Neuronal stem cell (in vitro differentiated cells): ENCODE data around the gene PRR33.

ENCODE experiments used
- DNase-seq: peaks from one replicate; pipeline ENCODE4 v3.0.0-alpha.2; 2013; ENCODE audit warnings: low spot score
- H2AFZ ChIP-seq: one replicate; pipeline ENCODE4 v1.6.1; 2013; ENCODE audit warnings: mild to moderate bottlenecking, low read length, inconsistent platforms
- H2AK5ac ChIP-seq: 2 replicates; pipeline ENCODE4 v1.6.1; 2013; ENCODE audit warnings: low read depth, mild to moderate bottlenecking, inconsistent platforms, low read length, moderate library complexity, mixed read lengths
- H2BK120ac ChIP-seq: 2 replicates; pipeline ENCODE4 v1.6.1; 2013; ENCODE audit warnings: low read depth, mild to moderate bottlenecking, inconsistent platforms, low read length, moderate library complexity, mixed read lengths
- H2BK12ac ChIP-seq: one replicate; pipeline ENCODE4 v1.6.1; 2013; ENCODE audit warnings: low read length, inconsistent platforms
- H2BK15ac ChIP-seq: 2 replicates; pipeline ENCODE4 v1.6.1; 2013; ENCODE audit warnings: mild to moderate bottlenecking, low read length, inconsistent platforms, mixed read lengths
- H2BK5ac ChIP-seq: one replicate; pipeline ENCODE4 v1.6.1; 2013; ENCODE audit warnings: inconsistent platforms, mild to moderate bottlenecking, low read length, moderate library complexity
- H3K14ac ChIP-seq: one replicate; pipeline ENCODE4 v1.6.1; 2013; ENCODE audit warnings: low read length, inconsistent platforms
- H3K18ac ChIP-seq: 2 replicates; pipeline ENCODE4 v1.6.1; 2013; ENCODE audit warnings: low read length, inconsistent platforms
- H3K23ac ChIP-seq: 2 replicates; pipeline ENCODE4 v1.6.1; 2013; ENCODE audit warnings: low read depth, mild to moderate bottlenecking, mixed read lengths, low read length, inconsistent platforms; ENCODE audit not compliant: poor library complexity
- H3K27ac ChIP-seq: replicated peaks from 3 replicates; pipeline ENCODE4 v1.5.1; 2013; ENCODE audit warnings: low read length, inconsistent platforms
- H3K27me3 ChIP-seq, 3 experiments: 2 replicates each; pipeline ENCODE4 v1.6.1; 2013; ENCODE audit warnings: low read length in 3 of 3, mild to moderate bottlenecking in 2 of 3, inconsistent platforms in 1 of 3, low read depth in 1 of 3, mixed read lengths in 1 of 3, moderate library complexity in 1 of 3; ENCODE audit not compliant: control insufficient read depth in 3 of 3, insufficient read depth in 3 of 3
- H3K36me3 ChIP-seq, 2 donors: replicated peaks in 1 of 2; 2 replicates each; pipeline ENCODE4 v1.6.1; 2013; ENCODE audit warnings: low read length in 2 of 2; ENCODE audit not compliant: control insufficient read depth in 2 of 2, insufficient read depth in 2 of 2
- H3K4ac ChIP-seq: 2 replicates; pipeline ENCODE4 v1.6.1; 2013; ENCODE audit warnings: inconsistent platforms, mild to moderate bottlenecking, low read length, moderate library complexity
- H3K4me1 ChIP-seq, 2 donors: 1 replicate in 1 of 2; 2 replicates in 1 of 2; pipeline ENCODE4 v1.6.1; 2013; ENCODE audit warnings: low read length in 2 of 2, low read depth in 1 of 2; ENCODE audit not compliant: control insufficient read depth in 2 of 2, insufficient read depth in 1 of 2
- H3K4me2 ChIP-seq: one replicate; pipeline ENCODE4 v1.6.1; 2013; ENCODE audit warnings: mild to moderate bottlenecking, low read length, inconsistent platforms; ENCODE audit not compliant: insufficient read depth, poor library complexity, severe bottlenecking
- H3K4me3 ChIP-seq, 2 donors: 2 replicates each; pipeline ENCODE4 v1.5.1; 2013; ENCODE audit warnings: low read length in 2 of 2, mild to moderate bottlenecking in 2 of 2, inconsistent platforms in 1 of 2, moderate library complexity in 1 of 2
- H3K79me1 ChIP-seq: one replicate; pipeline ENCODE4 v1.6.1; 2013; ENCODE audit warnings: low read depth, mild to moderate bottlenecking, inconsistent platforms, low read length, moderate library complexity
- H3K9ac ChIP-seq: one replicate; pipeline ENCODE4 v1.6.1; 2013; ENCODE audit warnings: mild to moderate bottlenecking, low read depth, low read length, inconsistent platforms; ENCODE audit not compliant: poor library complexity
- H3K9me3 ChIP-seq, 2 donors: replicated peaks in 1 of 2; 2 replicates each; pipeline versions ENCODE3 to v1.6.1; 2013; ENCODE audit warnings: low read length in 2 of 2, mild to moderate bottlenecking in 2 of 2, inconsistent platforms in 1 of 2, low read depth in 1 of 2, mixed read lengths in 1 of 2, moderate library complexity in 1 of 2; ENCODE audit not compliant: control insufficient read depth in 2 of 2, insufficient read depth in 1 of 2
- H4K8ac ChIP-seq: one replicate; pipeline ENCODE4 v1.6.1; 2013; ENCODE audit warnings: low read depth, mild to moderate bottlenecking, inconsistent platforms, low read length, moderate library complexity
- H4K91ac ChIP-seq: one replicate; pipeline ENCODE4 v1.6.1; 2013; ENCODE audit warnings: low read length, low read depth, mild to moderate bottlenecking, inconsistent platforms; ENCODE audit not compliant: poor library complexity
- WGBS, 2 donors: extraction: QIAGEN DNeasy Blood & Tissue Kit; methylation state at CpG; one replicate each; pipeline ENCODE4 v1.1.7; 2013; ENCODE audit warnings: missing lambda C conversion rate in 2 of 2, mixed read lengths in 1 of 2; ENCODE audit not compliant: insufficient read length in 2 of 2, insufficient replicate concordance in 1 of 2; ENCODE audit errors: extremely low coverage in 2 of 2; 5-methylcytosine and 5-hydroxymethylcytosine counted together

Gene PRR33

DNA sequence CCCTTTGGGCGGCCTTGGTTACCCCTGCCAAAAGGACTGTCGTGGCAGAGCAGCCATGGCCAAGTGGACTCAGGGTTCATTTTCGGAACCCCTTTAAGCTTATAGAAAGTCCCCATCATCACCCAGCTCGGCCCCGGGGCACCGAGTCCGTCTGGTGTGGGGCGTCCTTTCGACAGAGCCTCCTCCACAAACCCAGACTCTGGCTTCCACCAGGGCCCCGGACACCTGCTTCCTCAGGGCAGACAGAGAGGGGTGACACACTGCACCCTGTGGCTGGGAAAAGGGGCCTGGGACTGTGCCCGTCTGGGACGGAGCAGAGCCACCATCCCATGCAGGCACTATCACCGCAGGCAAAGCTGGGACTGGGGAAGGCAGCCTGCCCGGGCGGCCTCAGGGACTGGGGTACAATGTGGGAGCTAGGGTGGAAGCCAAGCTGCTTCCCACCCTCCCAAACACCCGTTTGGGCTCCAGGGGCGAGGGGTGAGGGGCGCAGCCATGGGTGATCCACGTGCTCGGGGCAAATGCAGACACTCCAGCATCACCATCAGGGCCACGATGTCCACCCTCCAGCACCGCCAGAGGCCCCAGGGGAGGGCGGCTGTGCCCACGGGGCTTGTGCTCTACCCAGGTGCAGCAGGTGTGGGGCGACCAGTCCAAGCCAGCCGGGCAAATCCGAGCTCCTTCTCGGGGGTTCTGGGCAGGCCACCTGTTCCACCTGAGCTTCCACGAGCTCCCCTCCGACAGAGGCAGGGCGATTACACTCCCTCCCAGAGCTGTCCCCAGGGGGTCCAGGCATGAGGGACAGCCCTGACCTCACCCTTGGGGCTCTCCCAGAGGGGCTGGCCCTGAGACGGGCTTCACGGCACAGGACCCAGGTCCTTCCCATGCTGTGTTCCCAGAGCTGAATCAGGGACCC is 43.7 kb upstream of the PRR33 start:
- Histone ChIP-seq H3K9ac (no peak overlapping the region), H2BK12ac (no peak overlapping the region), H3K23ac (peak overlapping the region; percentile 85), H2BK120ac (no peak overlapping the region), H3K14ac (peak overlapping the region; percentile 21), H3K9me3 (no peaks in the 10 kb centered on the region), H3K4me2 (no peak overlapping the region), H3K27me3 (peaks cover 0 to 9% (median 0%) of the 10 kb centered on the region in 3 experiments), H3K27ac (no peak overlapping the region), H4K8ac (no peak overlapping the region), H3K4me1 (peaks cover 3 to 4% of the 10 kb centered on the region in 2 donors), H3K79me1 (no peaks in the 10 kb centered on the region), H3K4ac (no peak overlapping the region), H2BK5ac (peak overlapping the region; percentile 53), H4K91ac (no peak overlapping the region), H3K36me3 (no peaks in the 10 kb centered on the region), H2AK5ac (peak overlapping the region; percentile 63), H3K18ac (peak overlapping the region; percentile 76), H2AFZ (no peak overlapping the region), H2BK15ac (peak overlapping the region; percentile 67), H3K4me3 (no peak overlapping the region)
- no peak for DNase-seq
- no CpG with 5 or more reads among the region's 33 CpGs for WGBS, 2 donors

DNA sequence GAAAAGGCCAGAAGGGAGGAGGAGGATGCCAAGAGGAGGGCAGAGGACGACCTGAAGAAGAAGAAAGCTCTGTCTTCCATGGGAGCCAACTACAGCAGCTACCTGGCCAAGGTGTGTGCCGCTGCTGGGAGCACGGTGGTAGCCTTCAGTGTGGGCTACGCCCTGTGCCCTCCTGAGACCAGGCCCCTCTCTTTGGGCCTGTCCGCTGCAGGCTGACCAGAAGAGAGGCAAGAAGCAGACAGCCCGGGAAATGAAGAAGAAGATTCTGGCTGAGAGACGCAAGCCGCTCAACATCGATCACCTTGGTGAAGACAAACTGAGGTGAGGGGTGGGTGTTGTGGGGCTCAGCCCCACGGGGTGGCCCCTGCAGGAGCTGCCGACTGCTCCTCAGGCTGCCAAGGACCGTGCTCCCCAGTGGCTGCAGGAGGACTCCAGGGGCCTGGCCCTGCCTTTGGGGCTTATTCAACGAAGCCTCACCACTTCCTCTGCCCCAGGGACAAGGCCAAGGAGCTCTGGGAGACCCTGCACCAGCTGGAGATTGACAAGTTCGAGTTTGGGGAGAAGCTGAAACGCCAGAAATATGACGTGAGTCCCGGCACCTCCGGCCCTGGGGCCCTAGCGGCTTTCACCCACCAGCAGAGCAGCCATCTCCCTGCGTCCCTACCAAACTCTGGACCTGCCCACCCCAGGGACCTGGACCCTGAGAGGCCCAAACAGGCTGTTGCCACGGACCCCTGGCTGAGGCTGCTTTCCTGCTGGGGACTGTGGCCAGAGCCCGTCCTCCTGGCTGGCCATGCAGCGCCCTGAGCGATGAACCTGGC is 42.9 kb upstream of the PRR33 start:
- Histone ChIP-seq H2BK12ac (no peak overlapping the region), H3K27ac (no peak overlapping the region), H3K4me2 (no peak overlapping the region), H3K4me1 (peaks cover 3 to 4% of the 10 kb centered on the region in 2 donors), H3K23ac (no peak overlapping the region), H2BK5ac (peak overlapping the region; percentile 11), H3K36me3 (no peaks in the 10 kb centered on the region), H3K27me3 (peaks cover 0 to 9% (median 0%) of the 10 kb centered on the region in 3 experiments), H3K4me3 (no peak overlapping the region), H3K4ac (no peak overlapping the region), H2BK120ac (no peak overlapping the region), H3K9me3 (no peaks in the 10 kb centered on the region), H2BK15ac (no peak overlapping the region), H3K14ac (no peak overlapping the region), H3K79me1 (no peaks in the 10 kb centered on the region), H3K9ac (no peak overlapping the region), H3K18ac (no peak overlapping the region), H4K8ac (no peak overlapping the region), H4K91ac (no peak overlapping the region), H2AFZ (no peak overlapping the region), H2AK5ac (peak overlapping the region; percentile 90)
- no CpG with 5 or more reads among the region's 24 CpGs for WGBS, 2 donors
- DNase-seq = no peak

DNA sequence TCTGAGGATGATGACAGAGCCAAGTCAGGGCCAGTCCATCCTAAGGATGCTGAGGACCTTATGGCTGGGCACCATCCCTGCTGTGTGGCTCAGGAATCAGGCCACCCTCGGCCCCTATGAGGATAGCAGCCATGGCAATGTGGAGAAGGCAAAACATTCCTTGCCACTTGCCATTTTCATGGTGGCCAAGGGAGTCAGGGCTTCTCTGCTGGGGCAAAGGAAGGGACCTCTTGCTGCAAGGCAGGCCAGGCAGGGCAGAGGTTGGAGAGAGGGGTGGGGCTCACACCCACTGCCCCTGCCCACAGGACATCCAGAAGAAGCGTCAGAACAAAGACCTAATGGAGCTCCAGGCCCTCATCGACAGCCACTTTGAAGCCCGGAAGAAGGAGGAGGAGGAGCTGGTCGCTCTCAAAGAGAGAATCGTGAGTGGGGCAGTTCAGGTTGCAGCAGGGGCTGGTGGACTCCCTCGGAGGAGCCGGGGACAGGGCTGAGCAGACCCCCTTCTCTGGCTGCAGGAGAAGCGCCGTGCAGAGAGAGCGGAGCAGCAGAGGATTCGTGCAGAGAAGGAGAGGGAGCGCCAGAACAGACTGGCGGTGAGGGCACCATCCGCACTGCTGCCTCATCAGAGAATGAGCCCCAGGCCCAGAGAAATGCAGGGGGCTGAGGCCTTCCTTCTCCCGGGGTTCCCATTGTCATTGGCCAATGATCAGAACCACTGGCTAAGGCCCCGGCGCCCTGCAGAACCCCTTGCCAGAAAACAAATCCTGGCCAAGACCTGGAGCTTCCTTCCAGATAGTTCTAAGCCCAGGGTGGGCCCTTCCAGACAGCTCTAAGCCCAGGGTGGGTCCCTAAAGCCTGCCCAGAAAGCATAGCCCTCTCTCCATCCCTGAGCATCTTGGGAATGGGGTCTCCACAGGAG is 42.0 kb upstream of the PRR33 start:
- peak overlapping the region; percentile 2 for H2BK15ac ChIP-seq
- H3K79me1 ChIP-seq = no peaks in the 10 kb centered on the region
- H3K27ac ChIP-seq = no peak overlapping the region
- no peak for DNase-seq
- peak overlapping the region; percentile 93 for H2AK5ac ChIP-seq
- H3K9ac ChIP-seq = peak overlapping the region; percentile 38
- H3K9me3 ChIP-seq = no peaks in the 10 kb centered on the region
- H2AFZ ChIP-seq = no peak overlapping the region
- H2BK120ac ChIP-seq = no peak overlapping the region
- peaks cover 3 to 4% of the 10 kb centered on the region in 2 donors for H3K4me1 ChIP-seq
- peak overlapping the region; percentile 67 for H3K14ac ChIP-seq
- H2BK12ac ChIP-seq = no peak overlapping the region
- H3K27me3 ChIP-seq = peaks cover 0 to 6% (median 0%) of the 10 kb centered on the region in 3 experiments
- H3K23ac ChIP-seq = peak overlapping the region; percentile 60
- H3K18ac ChIP-seq = peak overlapping the region; percentile 38
- H4K91ac ChIP-seq = no peak overlapping the region
- no CpG with 5 or more reads among the region's 18 CpGs for WGBS, 2 donors
- H3K36me3 ChIP-seq = no peaks in the 10 kb centered on the region
- H3K4me2 ChIP-seq = no peak overlapping the region
- peak overlapping the region; percentile 11 for H2BK5ac ChIP-seq
- no peak overlapping the region for H3K4me3 ChIP-seq
- H4K8ac ChIP-seq = no peak overlapping the region
- no peak overlapping the region for H3K4ac ChIP-seq
